Activated CD4-positive, alpha-beta T cell treated with anti-CD3 and anti-CD28 coated beads, Interleukin-2, amount 10 ng/mL, durations not matched to agents 7 days and 5 days (primary cell): Measurements from ENCODE around the gene SCYGR1. TPM values are rescaled to one million over a fixed set of nuclear protein-coding genes. Genes with fewer than 3 reads are reported as not detected.
"Not testable (repeated sequence)": the region's sequence is repeated elsewhere in the genome, so short reads cannot be mapped to it uniquely, and the experiment has no call there.

Experiments
- CTCF ChIA-PET: fragments of 350-600 bp; sonication (Branson Sonifier 250); formaldehyde crosslinking; loops from one replicate; lab custom pipeline; 2021; ENCODE audit warnings: antibody characterized with exemption; lab: Charles Lee
- POLR2A ChIA-PET: fragments of 350-600 bp; sonication (Branson Sonifier 250); formaldehyde crosslinking; loops from one replicate; lab custom pipeline; 2021; ENCODE audit warnings: antibody characterized with exemption; lab: Charles Lee
- DNase-seq: peaks from one replicate; pipeline ENCODE4 v3.0.0-alpha.2; 2020
- H3K27ac Mint-ChIP-seq: one replicate; pipeline ENCODE4 v1.8.0; 2021; ENCODE audit warnings: mild to moderate bottlenecking, moderate library complexity, mixed read lengths
- H3K27me3 Mint-ChIP-seq: one replicate; pipeline ENCODE4 v1.8.0; 2021; ENCODE audit warnings: mixed read lengths
- H3K36me3 Mint-ChIP-seq: one replicate; pipeline ENCODE4 v1.8.0; 2021; ENCODE audit warnings: low read depth, mixed read lengths
- H3K4me1 Mint-ChIP-seq: one replicate; pipeline ENCODE4 v1.8.0; 2021; ENCODE audit warnings: mixed read lengths
- H3K4me3 Mint-ChIP-seq: one replicate; pipeline ENCODE4 v1.8.0; 2021; ENCODE audit warnings: mild to moderate bottlenecking, moderate library complexity, mixed read lengths
- H3K9me3 Mint-ChIP-seq: one replicate; pipeline ENCODE4 v1.8.0; 2021; ENCODE audit warnings: mixed read lengths
- total RNA-seq, 2 experiments: library from RNA; stranded (reverse); gene quantifications; one replicate each; pipeline ENCODE4 v1.2.3, GENCODE V29; 2021

The SCYGR1 gene, protein sequence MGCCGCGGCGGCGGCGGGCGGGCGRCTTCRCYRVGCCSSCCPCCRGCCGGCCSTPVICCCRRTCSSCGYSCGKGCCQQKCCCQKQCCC
- total RNA-seq, result not detected

DNA sequence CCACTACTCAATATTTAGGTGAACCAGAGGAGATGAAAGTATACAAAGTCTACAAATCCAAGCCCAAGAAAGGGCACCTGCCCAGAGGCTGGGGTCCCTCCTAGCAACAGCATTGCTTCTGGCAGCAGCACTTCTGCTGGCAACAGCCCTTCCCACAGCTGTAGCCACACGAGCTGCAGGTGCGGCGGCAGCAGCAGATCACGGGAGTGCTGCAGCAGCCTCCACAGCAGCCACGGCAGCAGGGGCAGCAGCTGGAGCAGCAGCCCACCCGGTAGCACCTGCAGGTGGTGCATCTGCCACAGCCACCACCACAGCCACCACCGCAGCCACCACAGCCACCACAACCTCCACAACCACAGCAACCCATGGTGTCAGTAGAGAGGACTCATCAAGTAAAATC, at the start of gene SCYGR1:
Gene SCYGR1, minus strand, starts transcription at position 367 of the 400 bp plus-strand sequence. Its CDS starts 0 bp downstream, at position 367.
- H3K27ac Mint-ChIP-seq, H3K36me3 Mint-ChIP-seq, DNase-seq, POLR2A ChIA-PET, H3K4me3 Mint-ChIP-seq, CTCF ChIA-PET, H3K27me3 Mint-ChIP-seq, H3K9me3 Mint-ChIP-seq, H3K4me1 Mint-ChIP-seq: not testable (repeated sequence)

DNA sequence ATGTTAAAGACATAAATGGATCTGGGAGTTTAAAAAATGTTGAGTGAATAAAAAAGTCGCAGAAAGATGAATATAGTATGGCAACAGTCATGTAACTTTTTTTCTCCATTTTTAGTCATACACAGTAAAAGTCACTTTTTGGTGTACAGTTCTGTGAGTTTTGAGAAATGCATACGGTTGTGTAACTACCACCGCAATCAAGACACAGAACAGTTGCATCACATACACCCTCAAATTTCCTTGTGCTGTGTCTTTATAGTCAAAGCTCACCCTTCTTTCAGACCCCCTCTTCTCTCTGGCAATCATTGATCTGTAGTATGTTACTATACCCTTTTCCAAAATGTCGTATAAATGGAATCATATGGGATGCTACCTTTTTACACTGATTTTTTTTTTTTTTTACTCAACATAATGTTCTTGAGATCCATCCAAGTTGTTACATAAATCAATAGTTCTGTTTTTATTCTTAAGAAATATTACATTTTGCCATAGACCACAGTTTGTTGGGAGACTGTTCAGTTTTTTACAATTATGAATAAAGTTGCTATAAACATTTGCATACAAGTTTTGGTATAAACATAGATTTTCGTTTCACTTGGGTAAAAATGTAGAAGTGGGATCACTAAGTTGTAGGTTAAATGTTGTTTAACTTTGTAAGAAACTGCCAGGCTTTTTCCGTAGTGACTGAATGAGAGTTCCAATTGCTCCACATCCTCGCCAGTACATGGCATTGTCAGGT, 48.9 kb upstream of the SCYGR1 start:
- CTCF ChIA-PET, result no interaction called here
- peaks cover 5% of the 10 kb centered on the region for H3K36me3 Mint-ChIP-seq
- DNase-seq, result no peak

DNA sequence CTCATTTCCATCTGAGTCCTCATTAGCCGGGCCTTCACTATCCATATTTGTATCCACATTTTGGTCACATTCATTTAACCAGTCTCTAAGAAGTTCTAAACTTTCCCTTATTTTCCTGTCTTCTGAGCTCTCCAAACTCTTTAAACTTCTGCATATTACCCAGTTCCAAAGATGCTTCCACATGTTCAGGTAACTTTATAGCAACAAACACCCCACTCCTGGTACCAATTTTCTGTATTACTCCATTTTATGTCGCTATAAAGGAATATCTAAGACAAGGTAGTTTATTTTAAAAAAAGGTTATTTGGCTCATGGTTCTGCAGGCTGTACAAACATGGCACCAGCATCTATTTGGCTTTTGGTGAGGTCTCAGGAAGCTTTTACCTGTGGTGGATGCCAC, 45.4 kb upstream of the SCYGR1 start:
- CTCF ChIA-PET, result no interaction called here
- DNase-seq, result no peak

More for the DNA sequence above, 48.9 kb upstream of the SCYGR1 start:
- Mint-ChIP-seq H3K4me3 (no peak overlapping the region), H3K4me1 (no peaks in the 10 kb centered on the region), H3K9me3 (peaks cover 17% of the 10 kb centered on the region), H3K27me3 (no peaks in the 10 kb centered on the region), H3K27ac (no peak overlapping the region)
- POLR2A ChIA-PET, result no interaction called here

DNA sequence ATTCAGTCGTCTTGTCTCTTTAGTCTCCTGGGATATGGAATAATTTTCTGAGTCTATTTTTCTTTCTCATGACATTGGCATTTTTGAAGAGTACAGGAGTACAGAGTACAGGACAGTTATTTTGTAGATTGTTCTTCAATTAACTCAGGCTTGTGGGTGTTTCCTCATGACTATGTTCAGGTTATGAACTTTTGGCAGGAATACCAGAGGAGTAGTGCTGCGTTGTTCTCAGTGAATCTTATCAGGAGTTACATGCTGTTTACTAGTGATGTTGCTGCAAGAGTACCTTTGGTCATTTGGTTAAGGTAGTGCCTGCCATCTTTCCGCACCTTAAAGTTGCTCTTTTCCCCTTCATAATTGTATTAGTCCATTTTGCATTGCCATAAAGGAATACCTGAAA, 42.9 kb upstream of the SCYGR1 start:
- H3K4me1 Mint-ChIP-seq, result no peaks in the 10 kb centered on the region
- no peak overlapping the region for H3K27ac Mint-ChIP-seq
- no peak overlapping the region for H3K4me3 Mint-ChIP-seq
- ChIA-PET POLR2A (no interaction called here), CTCF (no interaction called here)
- peaks cover 16% of the 10 kb centered on the region for H3K9me3 Mint-ChIP-seq
- peaks cover 5% of the 10 kb centered on the region for H3K36me3 Mint-ChIP-seq
- no peak for DNase-seq
- H3K27me3 Mint-ChIP-seq, result no peaks in the 10 kb centered on the region

More for the DNA sequence above, 45.4 kb upstream of the SCYGR1 start:
- Mint-ChIP-seq H3K9me3 (peaks cover 17% of the 10 kb centered on the region), H3K4me3 (no peak overlapping the region), H3K36me3 (peaks cover 5% of the 10 kb centered on the region), H3K27me3 (no peaks in the 10 kb centered on the region), H3K27ac (no peak overlapping the region), H3K4me1 (no peaks in the 10 kb centered on the region)
- POLR2A ChIA-PET, result no interaction called here

DNA sequence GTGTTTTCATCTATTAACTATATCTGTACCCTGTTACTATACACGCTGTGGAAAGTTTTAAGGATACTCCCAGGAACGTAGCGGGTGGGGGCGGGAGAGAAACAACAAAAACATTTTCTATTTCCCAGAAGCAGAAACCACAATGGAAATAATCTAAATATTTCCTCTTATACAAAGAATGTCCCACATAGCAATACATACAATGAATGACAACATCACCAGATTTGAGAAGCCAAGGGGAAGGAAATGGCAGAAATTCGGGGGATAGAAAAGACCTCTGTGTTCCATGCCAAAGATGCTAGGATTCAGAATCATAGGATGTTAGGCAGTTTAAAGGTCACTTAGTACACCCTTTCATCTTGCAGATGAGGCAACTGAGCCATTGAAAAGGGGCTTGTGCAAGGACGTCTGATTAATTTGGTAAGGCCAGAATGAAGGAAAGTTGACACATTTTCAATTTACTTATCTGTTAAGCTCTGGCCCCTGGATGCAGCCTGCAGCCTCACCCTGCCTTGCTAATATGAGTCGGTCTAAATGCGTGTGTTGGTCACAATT, 41.1 kb upstream of the SCYGR1 start:
- DNase-seq, result no peak
- Mint-ChIP-seq H3K27ac (no peak overlapping the region), H3K27me3 (no peaks in the 10 kb centered on the region), H3K36me3 (peaks cover 5% of the 10 kb centered on the region), H3K9me3 (peaks cover 11% of the 10 kb centered on the region), H3K4me1 (no peaks in the 10 kb centered on the region), H3K4me3 (no peak overlapping the region)
- ChIA-PET CTCF (no interaction called here), POLR2A (no interaction called here)

DNA sequence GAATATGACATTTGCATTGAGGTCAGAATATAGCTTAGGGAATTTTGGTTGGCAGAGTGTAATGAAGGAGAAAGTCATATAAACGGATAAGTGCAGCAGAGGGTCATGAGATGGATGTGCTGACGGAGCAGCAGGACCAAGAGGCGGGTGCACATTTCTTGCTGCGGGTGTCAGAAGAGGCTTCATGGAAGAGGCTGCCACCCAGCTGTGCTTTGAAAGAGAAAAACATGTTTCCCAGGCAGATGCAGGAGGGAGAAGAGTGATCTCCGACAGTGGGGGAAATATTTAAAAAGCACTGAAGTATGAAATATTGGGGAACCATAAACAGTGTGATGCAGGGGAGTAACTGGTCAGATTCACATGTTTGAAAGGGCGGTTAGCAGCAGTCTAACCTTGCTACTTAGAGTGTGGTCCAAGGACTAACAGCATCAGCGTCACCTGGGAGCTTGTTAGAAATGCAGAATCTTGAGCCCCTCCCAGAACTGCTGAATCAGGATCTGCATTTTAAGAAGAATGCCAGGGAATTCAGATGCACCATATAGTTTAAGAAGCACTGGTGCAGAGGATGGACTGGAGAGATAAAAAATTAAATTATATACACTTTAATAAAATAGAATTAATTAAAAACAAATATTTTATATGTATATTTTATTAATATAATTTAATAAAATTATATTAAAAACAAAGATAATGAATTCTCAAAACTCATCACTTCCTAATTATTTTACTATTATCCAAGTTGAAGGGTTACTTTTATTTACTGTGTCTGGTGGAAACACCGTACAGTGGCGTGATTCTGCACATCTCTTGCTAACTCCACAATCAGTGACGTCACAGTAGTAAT, 36.1 kb upstream of the SCYGR1 start:
- CTCF ChIA-PET, result no interaction called here
- Mint-ChIP-seq H3K27ac (no peak overlapping the region), H3K36me3 (no peaks in the 10 kb centered on the region), H3K4me3 (no peak overlapping the region), H3K4me1 (no peaks in the 10 kb centered on the region), H3K27me3 (no peaks in the 10 kb centered on the region), H3K9me3 (no peaks in the 10 kb centered on the region)
- POLR2A ChIA-PET, result no interaction called here
- no peak for DNase-seq

DNA sequence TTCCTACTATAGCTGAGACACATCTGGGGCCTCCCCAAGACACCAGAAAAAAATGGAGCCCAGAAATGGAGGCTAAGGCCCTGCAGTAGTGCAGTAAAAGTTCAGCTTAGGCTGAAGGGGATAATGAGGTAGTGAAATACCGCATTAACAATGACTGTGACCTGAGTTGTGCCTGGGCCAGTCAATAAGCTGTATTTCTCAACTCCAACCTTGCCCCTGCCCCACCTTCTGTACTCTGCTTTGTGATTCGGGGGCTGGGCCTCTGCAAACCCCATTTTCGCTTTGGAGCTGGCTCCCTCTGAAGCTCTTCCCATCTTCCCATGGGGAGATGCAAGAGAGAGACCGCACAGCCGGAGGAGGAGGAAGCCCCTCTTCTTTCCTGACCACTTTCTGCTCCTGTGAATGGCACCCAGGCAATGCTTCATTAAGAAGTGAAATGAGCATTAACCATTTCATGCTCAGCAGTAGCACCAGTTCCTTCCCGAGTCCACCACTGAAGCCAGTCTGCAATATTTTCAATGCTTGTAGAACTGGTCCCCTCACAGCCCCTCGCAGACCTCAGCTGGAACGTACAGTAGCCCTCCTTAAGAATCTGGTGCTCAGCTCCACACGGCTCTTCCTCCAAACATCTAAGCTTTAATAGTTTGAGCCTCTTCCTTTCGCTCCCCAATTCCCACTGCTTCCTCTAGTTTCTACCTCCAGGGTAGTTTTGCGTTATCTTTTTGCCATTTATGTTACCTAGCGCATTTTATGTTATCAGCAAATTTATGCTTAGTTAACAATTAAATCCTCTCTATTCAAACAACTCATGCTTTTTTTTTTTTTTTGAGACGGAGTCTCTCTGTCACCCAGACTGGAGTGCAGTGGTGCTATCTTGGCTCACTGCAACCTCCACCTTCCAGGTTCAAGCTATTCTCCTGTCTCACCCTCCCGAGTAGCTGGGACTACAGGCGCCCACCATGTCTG, 32.6 kb upstream of the SCYGR1 start:
- Mint-ChIP-seq H3K27me3 (no peaks in the 10 kb centered on the region), H3K36me3 (no peaks in the 10 kb centered on the region), H3K4me3 (no peak overlapping the region), H3K27ac (no peak overlapping the region), H3K9me3 (no peaks in the 10 kb centered on the region), H3K4me1 (peaks cover 4% of the 10 kb centered on the region)
- POLR2A ChIA-PET, result no interaction called here
- CTCF ChIA-PET, result interaction anchor here (0.6 kb wide), 2 partner anchors 9 to 68 kb away, joined by 3 to 5 read pairs; no protein-coding TSS in a partner anchor
- no peak for DNase-seq

DNA sequence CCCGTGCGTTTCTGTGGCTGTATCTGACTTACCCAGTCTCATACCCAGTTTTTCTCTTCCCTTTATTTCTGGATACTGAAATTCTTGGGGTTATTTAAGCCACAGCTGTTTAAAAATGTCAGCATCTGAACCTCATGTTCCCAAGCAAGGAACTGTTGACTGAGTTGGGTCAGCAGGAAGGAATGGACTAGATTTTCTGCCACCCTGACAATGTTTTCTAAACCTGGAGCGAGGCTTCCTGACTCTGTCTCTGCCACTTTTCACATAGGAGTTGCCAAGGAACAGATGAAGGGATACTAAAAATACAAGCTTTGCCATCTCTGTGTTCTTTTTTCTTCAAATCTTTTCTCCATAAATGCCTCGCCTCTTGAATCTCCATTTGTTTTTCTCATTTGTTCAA, 29.0 kb upstream of the SCYGR1 start:
- Mint-ChIP-seq H3K4me3 (no peak overlapping the region), H3K36me3 (no peaks in the 10 kb centered on the region), H3K4me1 (peaks cover 15% of the 10 kb centered on the region), H3K27ac (no peak overlapping the region), H3K27me3 (no peaks in the 10 kb centered on the region), H3K9me3 (no peaks in the 10 kb centered on the region)
- no peak for DNase-seq
- CTCF ChIA-PET, result no interaction called here
- POLR2A ChIA-PET, result no interaction called here

DNA sequence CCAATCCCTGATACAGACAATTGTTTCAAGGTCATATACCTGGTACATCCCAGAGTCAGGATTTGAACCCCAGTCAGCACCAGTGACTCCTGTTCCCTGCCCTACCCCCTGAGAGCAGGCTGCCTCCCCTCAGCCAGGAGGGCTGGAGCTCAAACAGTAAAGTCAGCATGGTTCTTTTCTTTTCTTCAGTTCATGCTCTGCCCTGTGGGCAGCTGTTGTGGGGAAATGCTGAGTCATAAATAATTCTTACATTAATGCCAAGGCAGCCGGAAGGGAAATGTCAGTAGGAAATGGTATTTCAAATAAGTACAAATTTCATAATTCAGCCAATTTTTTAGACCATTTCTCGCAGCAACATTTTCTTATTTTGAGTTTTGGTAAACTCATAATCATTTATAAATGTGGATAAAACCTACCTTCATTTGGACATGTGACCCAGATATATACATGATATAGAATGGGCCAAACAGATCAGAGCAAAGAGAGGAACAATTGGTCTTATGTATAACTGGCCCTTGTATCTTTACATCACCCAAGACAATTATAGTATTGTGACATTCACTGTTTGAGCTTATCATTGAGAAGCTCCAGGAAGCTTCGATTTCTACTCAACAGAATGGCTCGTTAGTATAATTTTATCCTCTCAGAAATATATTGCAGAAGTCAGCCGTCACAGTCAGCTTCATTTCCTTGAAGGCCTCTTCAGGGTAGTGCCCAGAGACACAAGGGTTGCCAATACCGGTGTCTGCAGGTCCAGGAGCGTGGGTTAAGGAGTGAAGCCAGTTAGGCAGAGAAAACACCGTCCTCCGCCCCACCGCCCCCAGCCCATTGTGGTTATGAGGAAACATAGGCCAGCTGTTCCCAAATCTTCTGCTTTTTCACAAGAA, 28.0 kb upstream of the SCYGR1 start:
- POLR2A ChIA-PET, result no interaction called here
- Mint-ChIP-seq H3K36me3 (no peaks in the 10 kb centered on the region), H3K4me3 (no peak overlapping the region), H3K4me1 (peaks cover 24% of the 10 kb centered on the region), H3K27me3 (no peaks in the 10 kb centered on the region), H3K9me3 (no peaks in the 10 kb centered on the region), H3K27ac (no peak overlapping the region)
- DNase-seq, result no peak
- CTCF ChIA-PET, result no interaction called here

DNA sequence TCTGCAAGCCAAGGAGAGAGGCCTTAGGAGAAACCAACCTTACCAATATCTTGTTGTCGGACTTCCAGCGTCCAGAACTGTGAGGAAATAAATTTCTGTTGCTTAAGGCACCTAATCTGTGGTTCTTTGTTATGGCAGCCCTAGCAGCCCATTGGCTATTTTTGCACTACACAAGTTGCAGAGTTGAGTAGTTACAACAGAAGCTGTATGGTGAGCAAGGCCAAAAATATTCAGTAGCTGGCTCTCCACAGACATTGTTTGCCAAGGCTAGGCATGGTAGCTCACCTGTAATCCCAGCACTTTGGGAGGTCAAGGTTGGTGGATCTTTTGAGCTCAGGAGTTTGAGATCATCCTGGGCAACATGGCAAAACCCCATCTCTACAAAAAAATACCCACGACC, 27.1 kb upstream of the SCYGR1 start:
- H3K9me3 Mint-ChIP-seq, result no peaks in the 10 kb centered on the region
- no peaks in the 10 kb centered on the region for H3K27me3 Mint-ChIP-seq
- ChIA-PET POLR2A (no interaction called here), CTCF (no interaction called here)
- H3K27ac Mint-ChIP-seq, result no peak overlapping the region
- peaks cover 24% of the 10 kb centered on the region for H3K4me1 Mint-ChIP-seq
- no peak overlapping the region for H3K4me3 Mint-ChIP-seq
- DNase-seq, result no peak
- H3K36me3 Mint-ChIP-seq, result no peaks in the 10 kb centered on the region

DNA sequence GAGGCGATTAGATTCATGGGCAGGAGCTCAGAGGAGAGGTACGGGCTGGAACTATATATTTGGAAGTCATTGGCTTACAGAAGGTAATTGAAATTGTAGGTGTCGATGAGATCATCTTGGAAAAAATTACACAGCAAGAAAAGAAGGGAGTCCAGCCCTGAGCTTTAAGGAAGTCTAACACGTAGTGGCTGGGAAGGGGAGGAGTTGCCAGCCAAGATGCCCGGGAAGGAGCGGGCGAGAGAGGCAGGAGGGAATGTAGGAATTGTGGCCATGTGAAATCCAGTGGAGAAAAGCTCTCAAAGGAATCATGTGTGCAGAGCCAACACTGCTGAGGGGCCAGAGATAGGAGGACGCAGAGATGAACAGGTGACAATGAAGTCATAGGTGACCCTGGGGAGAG, 25.6 kb upstream of the SCYGR1 start:
- H3K27ac Mint-ChIP-seq, result no peak overlapping the region
- H3K9me3 Mint-ChIP-seq, result no peaks in the 10 kb centered on the region
- H3K36me3 Mint-ChIP-seq, result no peaks in the 10 kb centered on the region
- ChIA-PET CTCF (no interaction called here), POLR2A (no interaction called here)
- DNase-seq, result no peak
- no peak overlapping the region for H3K4me3 Mint-ChIP-seq
- H3K4me1 Mint-ChIP-seq, result peaks cover 24% of the 10 kb centered on the region
- H3K27me3 Mint-ChIP-seq, result no peaks in the 10 kb centered on the region
